Measurements from ENCODE around the gene PARP1. TPM values are rescaled to one million over a fixed set of nuclear protein-coding genes. Genes with fewer than 3 reads are reported as not detected.

Gene PARP1
- total RNA-seq, 1 donor from 2014 or later, result 87.1 TPM

DNA sequence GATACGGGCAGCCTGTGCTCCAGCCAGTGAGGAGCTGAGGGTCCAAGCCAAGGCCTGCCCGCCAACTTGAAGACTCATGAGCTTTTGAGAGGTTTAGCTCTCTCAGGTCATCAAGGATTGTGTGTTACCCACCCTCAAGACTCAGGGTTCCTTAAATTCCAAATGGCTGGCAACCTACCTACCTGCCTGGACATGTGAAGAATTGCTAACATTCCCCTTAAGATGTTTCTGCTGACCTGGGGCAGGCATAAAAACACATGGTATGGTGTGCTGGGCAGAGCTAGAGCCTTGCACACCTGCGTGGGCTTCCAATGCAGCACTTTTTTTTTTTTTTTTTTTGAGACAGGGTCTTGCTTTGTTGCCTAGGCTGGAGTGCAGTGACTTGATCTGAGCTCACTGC is 17.2 kb downstream of the PARP1 start:
- DNase-seq (ENCODE audit: low spot score), result no peak
- intact Hi-C loops (cut with DNase I), result no loop called here

DNA sequence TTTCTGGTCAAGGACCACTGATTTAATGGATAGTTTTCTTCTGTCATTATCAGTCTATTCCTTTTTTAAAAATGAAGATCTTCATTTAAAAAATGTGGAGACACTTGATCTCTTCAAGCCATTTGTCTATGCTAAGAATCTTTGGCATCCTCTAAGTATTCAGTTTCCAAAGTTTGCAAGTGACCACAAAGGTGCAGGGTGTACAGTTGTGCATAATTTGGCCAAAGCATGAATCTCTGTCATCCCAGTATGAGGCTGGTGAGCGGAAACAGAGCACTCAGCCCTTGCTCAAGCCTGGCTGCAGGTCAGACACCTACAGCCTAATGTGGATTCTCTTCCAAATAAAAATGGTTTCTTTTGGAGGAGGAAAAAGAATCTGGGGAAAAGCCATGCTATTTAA is 19.8 kb downstream of the PARP1 start:
- peak; percentile 36 for DNase-seq (ENCODE audit: low spot score)
- intact Hi-C loops (cut with DNase I), result no loop called here

DNA sequence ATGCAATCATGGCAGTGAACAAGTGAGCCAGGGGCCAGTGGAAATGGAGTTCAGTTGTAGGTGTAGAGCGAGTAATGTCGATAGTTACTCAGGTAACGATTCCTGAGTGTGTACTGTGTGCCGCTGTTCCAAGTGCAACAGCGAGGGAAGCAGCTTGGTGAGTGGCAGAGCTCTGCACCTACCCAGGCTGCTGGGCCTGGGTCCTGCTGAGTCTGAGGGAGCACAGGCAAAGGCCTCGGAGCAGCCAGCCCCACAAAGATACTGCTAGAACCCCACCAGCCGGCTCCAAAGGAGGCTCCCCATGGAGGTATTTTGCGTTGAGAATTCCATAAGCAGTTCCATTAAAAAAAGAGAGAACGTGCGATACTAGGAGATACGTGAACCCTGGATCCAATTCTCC is 23.2 kb downstream of the PARP1 start:
- DNase-seq (ENCODE audit: low spot score), result peak; percentile 51
- intact Hi-C loops (cut with DNase I), result no loop called here

DNA sequence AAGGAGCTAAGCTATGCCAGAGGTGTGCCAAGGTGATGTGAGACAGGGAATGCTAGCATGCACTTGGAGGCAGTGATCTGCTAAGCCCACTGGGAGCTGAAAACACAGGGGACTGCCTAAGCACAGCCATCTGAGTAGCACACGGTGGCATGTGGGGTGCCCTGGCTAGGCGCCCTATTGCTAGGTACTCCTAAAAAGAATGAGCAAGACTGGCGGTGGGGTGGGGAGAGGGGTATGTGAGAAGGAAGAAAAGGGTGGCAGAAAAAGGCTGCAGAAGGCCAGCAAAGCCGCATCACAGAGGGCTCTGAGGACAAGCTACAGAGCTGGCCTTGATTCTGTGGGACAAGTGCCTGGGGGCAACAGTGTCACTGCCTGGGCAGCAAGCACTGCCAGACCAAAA is 23.9 kb downstream of the PARP1 start:
- intact Hi-C loops (cut with DNase I), result no loop called here
- peak; percentile 31 for DNase-seq (ENCODE audit: low spot score)

DNA sequence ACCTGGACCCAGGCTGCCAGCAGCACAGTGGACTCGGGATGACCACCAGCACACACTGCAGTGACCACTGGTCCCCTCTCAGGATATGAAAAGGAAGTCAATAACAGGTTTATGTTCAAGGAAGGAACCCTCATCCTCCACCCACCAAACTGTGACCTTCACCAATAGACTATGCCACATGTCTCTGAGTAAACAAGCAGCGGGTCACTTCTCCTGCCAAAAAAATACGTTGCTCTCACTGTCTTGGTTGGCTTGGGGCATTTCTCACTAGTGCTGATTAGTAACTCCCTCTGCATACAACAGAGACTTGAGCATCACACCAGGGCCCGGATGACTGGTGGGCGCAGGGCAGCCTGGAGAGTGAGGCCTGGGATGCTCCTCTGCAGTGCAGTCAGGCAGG is 25.9 kb downstream of the PARP1 start:
- intact Hi-C loops (cut with DNase I), result no loop called here
- peak; percentile 66 for DNase-seq (ENCODE audit: low spot score)

DNA sequence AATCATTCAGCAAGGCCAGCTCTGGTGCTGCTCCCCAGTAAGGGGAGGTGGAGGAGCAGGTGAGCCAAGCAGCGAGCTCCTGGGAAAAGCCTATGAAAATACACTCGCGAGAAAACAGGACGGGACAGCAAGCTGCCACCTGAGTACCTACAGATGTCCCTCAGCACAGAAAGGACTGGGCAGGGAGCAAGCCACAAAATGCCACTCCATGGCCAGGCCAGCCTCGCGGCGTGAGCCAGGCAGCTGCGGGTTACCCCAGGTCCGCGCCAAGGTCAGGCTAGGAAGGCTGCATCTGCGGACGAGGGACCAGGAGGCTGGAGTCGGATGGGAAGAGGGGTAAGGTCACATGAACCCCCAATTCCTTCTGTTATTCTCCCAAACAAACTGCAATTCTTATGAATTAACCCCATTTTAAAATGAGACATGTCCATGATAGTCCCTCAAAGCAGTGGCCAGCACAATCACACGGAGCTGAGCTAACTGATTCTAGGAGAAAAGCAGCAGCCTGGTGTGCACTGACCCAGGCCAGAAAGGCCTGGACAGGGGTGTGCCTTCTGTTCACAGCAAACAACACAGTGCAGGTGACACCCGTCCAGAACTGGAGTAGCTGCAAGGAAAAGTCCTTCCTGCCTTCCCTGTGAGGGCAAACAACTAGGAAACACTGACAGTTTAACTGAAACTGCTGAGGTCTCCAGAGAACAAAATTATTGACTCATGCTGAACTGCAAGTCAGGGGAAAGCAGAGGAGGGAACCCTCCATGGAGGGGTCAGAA is 26.5 kb downstream of the PARP1 start:
- intact Hi-C loops (cut with DNase I), result no loop called here
- peak; percentile 33 for DNase-seq (ENCODE audit: low spot score)

DNA sequence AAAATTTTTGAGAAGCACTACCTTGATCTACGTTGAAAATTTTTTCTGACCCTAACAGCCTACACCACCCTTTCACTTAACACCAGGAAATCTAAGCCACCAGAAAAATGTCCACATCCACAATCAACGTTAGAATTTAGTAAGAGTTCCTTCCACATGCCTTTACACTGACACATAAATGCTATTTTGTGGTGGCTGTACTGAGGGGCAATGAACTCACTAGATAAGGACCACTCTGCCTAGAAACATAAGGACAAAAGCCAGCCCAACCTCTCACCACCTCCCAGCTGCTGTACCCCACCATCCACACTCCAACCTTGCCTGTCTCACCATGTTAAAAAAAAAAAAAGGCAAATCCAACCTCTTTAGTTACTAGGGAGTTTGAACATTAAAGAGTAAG is 29.8 kb downstream of the PARP1 start:
- peak; percentile 46 for DNase-seq (ENCODE audit: low spot score)
- intact Hi-C loops (cut with DNase I), result no loop called here

DNA sequence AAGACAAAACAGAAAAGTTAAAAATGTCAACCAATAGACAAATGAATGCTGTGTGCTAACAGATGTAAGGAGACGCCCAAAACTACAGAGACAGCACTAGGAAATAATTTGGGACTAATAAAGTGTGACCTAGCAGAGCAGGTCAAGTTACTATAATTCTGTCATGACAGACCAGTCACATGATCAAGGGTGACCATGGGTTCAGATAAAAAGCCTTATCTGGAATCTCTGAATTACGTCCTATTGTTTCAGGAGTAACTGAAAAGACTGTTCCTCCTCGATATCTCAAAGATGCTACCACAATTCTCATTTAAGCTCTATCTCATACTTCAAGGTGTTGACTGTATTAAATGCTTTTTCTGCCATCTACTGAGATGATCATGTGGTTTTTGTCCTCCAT is 31.6 kb downstream of the PARP1 start:
- intact Hi-C loops (cut with DNase I), result no loop called here
- no peak for DNase-seq (ENCODE audit: low spot score)

DNA sequence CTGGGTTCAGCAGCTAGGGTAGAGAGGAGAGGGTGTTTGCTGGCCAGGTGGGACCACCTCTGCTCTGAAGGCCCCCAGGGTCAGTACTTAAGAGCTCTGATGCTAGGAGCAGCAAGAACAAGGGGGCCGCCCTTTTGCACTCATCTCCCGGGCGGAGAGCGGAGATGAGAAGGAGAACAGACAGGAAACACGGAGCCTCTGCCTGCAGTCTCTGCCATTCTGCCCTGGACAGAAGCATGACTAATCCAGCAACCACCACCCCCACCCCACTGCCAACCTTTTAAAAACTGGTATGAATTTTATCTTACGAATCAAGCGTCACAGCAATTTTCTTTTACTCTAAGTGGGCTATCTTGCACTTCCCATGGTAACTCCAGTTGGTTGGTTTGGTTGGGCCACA is 34.5 kb downstream of the PARP1 start:
- intact Hi-C loops (cut with DNase I), result no loop called here
- peak; percentile 43 for DNase-seq (ENCODE audit: low spot score)

DNA sequence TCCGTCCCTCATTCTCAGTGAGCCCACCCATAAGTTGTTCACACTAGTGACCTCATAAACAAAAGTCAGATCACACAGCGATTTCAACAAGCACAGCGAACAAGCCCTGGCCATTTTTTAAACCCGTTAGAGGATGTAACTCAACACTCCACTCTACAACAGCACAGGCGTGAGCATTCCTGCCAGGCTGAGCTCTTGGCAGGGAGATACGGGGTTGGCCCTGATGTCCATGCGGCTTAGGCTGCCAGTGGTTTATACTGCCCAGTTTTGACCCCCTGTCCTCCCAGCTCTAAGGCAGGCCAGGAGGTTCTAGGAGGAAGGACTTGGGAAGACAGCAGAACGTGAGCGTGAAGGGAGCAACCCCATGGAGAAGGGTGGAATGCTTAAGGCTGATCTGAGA is 35.0 kb downstream of the PARP1 start:
- no peak for DNase-seq (ENCODE audit: low spot score)
- intact Hi-C loops (cut with DNase I), result no loop called here

DNA sequence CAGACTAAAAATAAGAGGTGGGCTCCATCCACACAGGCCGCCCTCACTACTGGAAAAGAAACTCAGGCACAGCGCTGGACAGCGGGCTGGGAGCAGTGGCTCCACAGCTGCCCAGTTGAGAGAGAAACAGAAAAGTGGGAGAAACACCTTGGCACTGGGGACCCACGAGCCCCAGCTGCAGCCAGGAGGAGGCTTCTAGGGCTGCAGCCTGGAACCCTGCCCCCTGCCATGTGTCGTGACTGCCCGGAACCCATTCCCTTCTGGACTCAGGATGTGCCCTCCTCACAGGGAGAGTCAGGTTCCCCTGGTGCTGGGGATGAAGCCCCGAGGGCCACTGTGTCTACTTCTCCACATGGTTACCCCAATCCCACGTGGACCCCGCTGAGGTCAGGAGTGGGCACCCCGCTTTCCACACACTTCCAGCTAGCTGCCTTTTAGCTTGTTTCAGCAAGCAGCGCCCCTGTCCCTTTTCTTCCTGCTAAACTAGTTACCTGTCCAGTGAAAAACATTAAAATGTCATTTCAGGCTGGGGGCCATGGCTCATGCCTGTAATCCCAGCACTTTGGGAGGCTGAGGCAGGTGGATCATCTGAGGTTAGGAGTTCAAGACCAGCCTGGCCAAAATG is 35.9 kb downstream of the PARP1 start:
- peak; percentile 70 for DNase-seq (ENCODE audit: low spot score)
- intact Hi-C loops (cut with DNase I), result no loop called here

DNA sequence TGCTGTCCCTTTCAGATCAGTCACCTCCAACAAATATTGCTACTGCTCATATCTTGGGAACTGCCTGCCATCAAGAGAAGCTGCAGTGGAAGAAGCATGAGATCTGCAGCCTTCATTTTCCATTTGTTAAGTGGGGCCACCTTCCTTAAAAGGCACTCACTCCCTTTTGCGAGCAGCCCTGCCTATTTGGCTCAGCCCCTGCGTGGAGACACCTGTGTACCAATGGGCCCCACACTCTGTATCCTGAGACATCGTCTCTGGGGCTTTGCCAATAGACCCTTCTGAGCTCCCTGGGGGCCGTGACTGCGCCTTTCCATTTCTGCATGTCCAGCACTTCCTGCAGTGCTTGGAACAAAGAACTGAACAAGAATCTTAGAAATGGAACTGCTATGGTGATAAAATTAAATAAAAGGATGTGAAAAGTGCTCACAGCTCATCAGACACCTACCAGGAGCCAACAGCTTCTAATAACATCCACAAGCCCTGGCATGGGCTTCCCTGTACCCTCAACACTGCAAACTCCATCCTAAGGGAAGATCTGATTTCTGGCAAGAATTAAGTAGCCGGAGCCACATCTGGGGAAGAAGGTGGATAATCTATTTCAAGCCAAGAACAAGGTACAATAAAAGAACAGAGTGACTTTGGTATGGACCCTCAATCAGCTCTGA is 36.7 kb downstream of the PARP1 start:
- DNase-seq (ENCODE audit: low spot score), result peak; percentile 69
- intact Hi-C loops (cut with DNase I), result no loop called here

DNA sequence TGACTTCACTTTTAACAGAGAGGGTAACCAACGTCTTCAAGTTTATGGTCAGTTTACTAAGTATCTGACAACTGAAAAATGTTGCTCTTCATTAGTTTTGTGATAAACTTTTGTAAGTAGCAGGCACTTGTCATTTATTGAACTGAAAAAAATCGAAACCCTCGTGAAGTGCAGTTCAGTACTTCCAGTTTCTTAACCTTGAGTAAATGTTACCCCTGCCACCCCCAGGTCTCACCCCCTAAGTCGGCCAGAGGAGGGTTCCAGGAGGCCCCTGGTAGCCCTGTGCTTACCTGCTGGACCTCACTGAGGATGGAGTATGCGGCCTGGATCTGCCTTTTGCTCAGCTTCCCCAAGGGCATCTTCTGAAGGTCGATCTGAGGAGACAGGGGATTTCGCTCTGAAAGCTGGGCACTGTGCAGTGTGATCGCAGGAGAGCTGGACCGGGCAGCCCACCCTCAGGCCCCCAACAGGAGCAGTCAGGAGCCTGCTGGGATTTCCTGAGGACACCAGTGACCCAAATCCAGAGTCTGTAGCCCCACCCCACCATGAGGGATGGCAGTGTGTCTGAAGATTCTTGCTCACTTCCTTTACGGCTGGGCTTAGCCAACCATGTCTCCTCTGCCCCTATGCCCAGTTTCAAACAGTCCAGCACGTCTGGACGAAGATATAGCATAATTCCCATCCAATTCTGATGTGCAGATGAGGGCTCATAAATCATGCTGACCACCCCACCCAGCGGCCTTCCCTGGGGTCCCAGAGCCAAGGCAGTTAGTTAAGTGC is 37.6 kb downstream of the PARP1 start:
- peak; percentile 61 for DNase-seq (ENCODE audit: low spot score)
- intact Hi-C loops (cut with DNase I), result no loop called here

DNA sequence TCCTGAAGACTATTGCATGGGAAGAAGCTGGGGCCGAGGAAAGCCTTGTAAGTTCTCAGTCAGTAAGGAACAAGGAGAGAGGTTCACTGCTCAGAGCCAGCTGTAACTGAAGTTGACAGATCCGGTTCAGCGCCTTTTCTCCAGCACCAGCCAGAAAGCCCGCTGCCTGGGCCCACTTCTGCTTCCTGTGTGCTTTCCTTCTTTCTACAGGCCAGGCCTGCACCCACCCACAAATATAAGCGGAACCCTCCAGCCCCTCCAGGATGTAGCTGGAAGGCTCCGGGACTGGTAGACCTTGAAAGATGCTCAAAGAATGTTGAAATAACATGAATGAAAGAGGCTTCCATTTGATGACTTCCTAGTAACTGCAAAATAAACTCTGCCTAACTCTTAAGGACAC is 38.8 kb downstream of the PARP1 start:
- no peak for DNase-seq (ENCODE audit: low spot score)
- intact Hi-C loops (cut with DNase I), result no loop called here

DNA sequence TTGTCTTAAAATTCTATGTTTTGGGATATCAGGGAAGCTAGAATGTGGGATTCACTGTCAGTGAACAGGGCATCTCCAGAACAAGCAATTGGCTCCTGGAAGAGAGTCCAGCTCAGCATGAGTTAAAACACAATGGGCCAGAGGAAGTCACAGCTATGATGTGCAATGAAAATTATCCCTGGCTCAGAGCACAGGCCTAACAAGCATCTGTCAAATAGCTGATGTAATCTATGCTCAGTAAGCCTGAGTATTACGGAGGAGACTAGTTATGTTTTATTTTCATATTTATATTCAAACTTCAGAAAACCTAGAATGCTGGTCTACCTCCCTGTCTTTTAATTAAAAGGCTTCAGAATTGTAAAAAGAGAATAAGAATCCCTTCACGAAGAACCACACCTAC is 41.6 kb downstream of the PARP1 start:
- no peak for DNase-seq (ENCODE audit: low spot score)
- intact Hi-C loops (cut with DNase I), result no loop called here

DNA sequence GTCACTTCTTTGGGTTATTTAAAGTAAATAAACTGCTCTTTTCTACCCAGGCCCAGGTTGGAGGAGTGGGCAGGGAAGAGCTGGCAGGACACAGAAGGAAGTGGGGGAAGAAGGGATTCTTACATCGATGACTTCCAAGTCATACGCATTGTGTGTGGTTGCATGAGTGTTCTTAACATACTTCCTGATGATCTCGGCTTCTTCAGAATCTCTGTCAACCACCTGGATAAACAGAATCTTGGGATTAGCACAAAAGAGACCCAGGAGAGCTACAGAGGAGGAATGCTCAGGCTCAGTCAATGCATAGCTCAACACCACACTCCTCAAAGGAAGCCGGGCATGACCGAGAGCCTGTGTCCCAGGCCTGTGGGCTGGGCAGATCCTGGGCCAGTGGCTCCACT is 42.1 kb downstream of the PARP1 start:
- DNase-seq (ENCODE audit: low spot score), result no peak
- intact Hi-C loops (cut with DNase I), result loop anchor here (2.0 kb wide), 1 partner anchor 41 kb away; no protein-coding TSS in a partner anchor

DNA sequence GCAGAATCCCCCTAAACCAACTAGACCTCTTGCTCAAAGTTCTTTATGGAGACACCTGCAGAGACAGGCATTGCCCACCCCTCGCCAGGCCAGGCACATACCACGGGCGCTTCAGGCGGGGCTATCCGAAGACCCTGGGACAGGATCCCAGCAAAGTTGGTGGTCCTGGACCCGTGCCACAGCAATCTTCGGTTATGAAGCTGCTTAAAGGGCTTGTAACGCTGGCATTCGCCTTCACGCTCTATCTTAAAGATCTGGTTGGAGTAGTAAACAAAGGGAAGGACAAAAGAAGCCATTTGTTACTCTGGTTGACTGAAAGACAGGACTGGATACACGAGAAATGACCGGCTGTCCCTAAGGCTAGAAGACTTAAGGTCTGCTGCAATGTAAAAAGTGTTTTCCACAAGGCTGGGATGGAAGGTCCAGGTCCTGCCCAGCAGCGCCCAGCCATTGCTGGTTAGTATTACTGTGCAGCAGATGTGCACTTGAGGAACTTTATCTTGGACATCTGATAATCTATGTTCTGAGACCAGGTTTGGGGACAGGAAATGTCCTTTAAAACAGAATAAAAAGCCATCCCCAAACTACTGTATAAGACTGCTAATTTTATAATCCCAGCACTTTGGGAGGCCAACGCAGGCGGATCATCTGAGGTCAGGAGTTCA is 42.9 kb downstream of the PARP1 start:
- intact Hi-C loops (cut with DNase I), result loop anchor here (2.0 kb wide), 1 partner anchor 42 kb away; no protein-coding TSS in a partner anchor
- DNase-seq (ENCODE audit: low spot score), result no peak

DNA sequence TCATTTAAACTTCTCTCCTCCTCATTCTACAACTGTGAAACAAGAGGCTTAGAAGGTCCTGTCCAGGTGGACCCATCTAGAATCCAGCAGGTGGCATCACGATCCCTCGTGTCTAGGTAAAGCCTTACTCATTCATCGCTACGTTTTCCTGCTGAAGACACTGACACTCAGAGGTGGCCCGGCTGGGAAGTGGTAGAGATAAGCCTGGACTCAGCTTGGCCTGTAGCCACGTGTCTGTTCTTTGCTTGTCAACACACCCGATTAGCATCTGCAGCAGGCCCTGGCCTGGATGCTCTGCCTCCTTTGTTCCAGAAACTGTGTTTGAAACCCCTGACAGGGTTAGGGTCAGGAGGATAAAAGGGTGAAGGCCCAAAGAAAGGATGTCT is 43.4 kb downstream of the PARP1 start:
- peak; percentile 83 for DNase-seq (ENCODE audit: low spot score)
- intact Hi-C loops (cut with DNase I), result loop anchor here (2.0 kb wide), 1 partner anchor 42 kb away; no protein-coding TSS in a partner anchor

DNA sequence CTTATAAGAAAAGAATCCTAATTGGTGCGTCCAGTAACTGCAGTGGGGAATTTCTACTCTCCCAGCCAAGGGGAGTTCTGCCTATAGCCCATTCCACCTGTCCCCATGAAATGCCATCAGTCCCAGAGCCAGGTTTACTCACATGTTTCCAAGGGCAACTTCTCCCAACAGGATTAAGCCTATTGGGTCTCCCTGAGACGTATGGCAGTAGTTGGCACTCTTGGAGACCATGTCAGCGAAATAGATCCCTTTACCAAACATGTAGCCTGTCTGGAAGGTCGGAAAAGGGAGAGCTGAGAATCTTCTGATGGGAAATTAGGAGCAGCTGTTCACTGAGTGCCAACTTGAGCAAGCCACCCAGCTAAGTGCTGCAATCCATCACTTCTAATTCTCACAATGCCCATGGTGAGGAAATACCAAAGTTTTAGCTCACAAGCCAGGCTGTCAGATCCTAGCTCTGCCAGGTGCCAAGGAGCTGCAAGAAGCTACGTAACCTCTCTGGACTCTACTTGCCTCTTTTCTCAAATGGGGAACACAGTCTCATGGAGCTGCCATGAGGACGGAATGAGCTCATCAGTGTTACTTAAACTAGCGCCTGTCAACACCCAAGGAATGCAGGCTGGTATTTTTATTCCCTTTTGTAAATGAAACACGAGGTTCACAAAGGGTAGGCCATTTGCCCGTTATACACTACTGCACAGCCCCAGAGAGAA is 43.9 kb downstream of the PARP1 start:
- DNase-seq (ENCODE audit: low spot score), result no peak
- intact Hi-C loops (cut with DNase I), result loop anchor here (2.0 kb wide), 1 partner anchor 43 kb away; no protein-coding TSS in a partner anchor
